AG04450 (cell line): Measurements from ENCODE around the gene FXYD1. TPM values are rescaled to one million over a fixed set of nuclear protein-coding genes. Genes with fewer than 3 reads are reported as not detected.
A peak's percentile ranks its signal among the peaks of the same experiment; 100 is the strongest.

ENCODE experiments used
- CTCF ChIA-PET: fragments of 300-600, 350-600 bp; formaldehyde crosslinking; extraction: SDS; loops from one replicate; lab custom pipeline; 2022; ENCODE audit warnings: antibody characterized with exemption, inconsistent platforms; lab: Charles Lee
- POLR2A ChIA-PET: fragments of 350-600 bp; formaldehyde crosslinking; extraction: SDS; loops from one replicate; lab custom pipeline; 2021; ENCODE audit warnings: antibody characterized with exemption, inconsistent platforms; lab: Yijun Ruan, JAX
- DNase-seq: peaks from one replicate; pipeline ENCODE4 v3.0.0-alpha.2; 2011; ENCODE audit warnings: low read depth, low spot score
- H3K27ac ChIP-seq: one replicate; pipeline ENCODE4 v1.5.1; 2012; ENCODE audit warnings: low read depth, low read length, control low read depth
- H3K27me3 ChIP-seq: one replicate; pipeline ENCODE4 v1.6.0; 2012; ENCODE audit warnings: low read length; ENCODE audit not compliant: control insufficient read depth, insufficient read depth
- H3K4me3 ChIP-seq: 2 replicates; pipeline ENCODE4 v1.5.1; 2011; ENCODE audit warnings: mild to moderate bottlenecking, low read depth, low read length, control low read depth
- H3K9me3 ChIP-seq: 2 replicates; pipeline ENCODE4 v1.5.1; 2012; ENCODE audit warnings: low read length; ENCODE audit not compliant: control insufficient read depth, insufficient read depth
- CTCF ChIP-seq: IDR thresholded peaks from 2 replicates; pipeline ENCODE4 v1.5.1; 2011; ENCODE audit warnings: low read depth, low read length, control low read depth, inconsistent platforms
- polyA minus RNA-seq: library from RNA; depleted of rRNA, polyadenylated mRNA; stranded (reverse); fragments of >200 nt; gene quantifications from 2 replicates; pipeline ENCODE4 v1.2.3, GENCODE V29; 2011; rRNA and poly(A)+ RNA removed
- polyA plus RNA-seq: library from polyadenylated mRNA; depleted of rRNA; stranded (reverse); fragments of >200 nt; gene quantifications from 2 replicates; pipeline ENCODE4 v1.2.3, GENCODE V29; 2011; rRNA removed

Gene FXYD1
- polyA plus RNA-seq, result 1.3 and 1.4 TPM in 2 replicates
- polyA minus RNA-seq, result 2.0 TPM in 1 of 2 replicates, not detected in the other

- Histone ChIP-seq H3K9me3 (no peaks in the 10 kb centered on the region), H3K4me3 (no peak within 1 kb of the TSS), H3K27me3 (peaks cover 16% of the 10 kb centered on the region), H3K27ac (peak within 1 kb of the TSS; percentile 21)
- ChIA-PET CTCF (interaction anchor here (1.9 kb wide), 1 partner anchor 72 kb away, joined by 10 read pairs; no protein-coding TSS in a partner anchor), POLR2A (no interaction called here)
- no peak for TF ChIP-seq CTCF
- no peak for DNase-seq
Observed at GRCh38 chr19:35138305-35138892, at the start of gene FXYD1. Gene FXYD1, plus strand, starts transcription at chr19:35138824. Its CDS starts 1,256 bp downstream, at chr19:35140080.

GRCh38 chr19:35089554-35089953, 49.1 kb upstream of the FXYD1 start:
- ChIA-PET CTCF (interaction anchor here (0.6 to 3.5 kb wide), 13 partner anchors 8 to 405 kb away, joined by 3 to 33 read pairs (median 4); partner anchors contain the start of genes FXYD5 and LGI4), POLR2A (no interaction called here)
- Histone ChIP-seq H3K4me3 (no peak overlapping the region), H3K27me3 (peaks cover 3% of the 10 kb centered on the region), H3K27ac (no peak overlapping the region), H3K9me3 (no peaks in the 10 kb centered on the region)
- DNase-seq, result no peak
- TF ChIP-seq CTCF, result no peak

- TF ChIP-seq CTCF, result no peak
- POLR2A ChIA-PET, result no interaction called here
- Histone ChIP-seq H3K9me3 (no peaks in the 10 kb centered on the region), H3K27me3 (peaks cover 3% of the 10 kb centered on the region), H3K27ac (no peak overlapping the region), H3K4me3 (0 out of 2 replicates have a peak overlapping the region, but pooled peaks have one; percentile 7)
- CTCF ChIA-PET, result interaction anchor here (0.6 to 3.5 kb wide), 13 partner anchors 9 to 405 kb away, joined by 3 to 33 read pairs (median 4); partner anchors contain the start of genes FXYD5 and LGI4
- no peak for DNase-seq
Observed at GRCh38 chr19:35090160-35090505, 48.5 kb upstream of the FXYD1 start.

GRCh38 chr19:35090506-35091214, 48.0 kb upstream of the FXYD1 start:
- TF ChIP-seq CTCF, result peak; percentile 73
- CTCF ChIA-PET, result interaction anchor here (0.7 to 3.5 kb wide), 13 partner anchors 10 to 118 kb away, joined by 3 to 33 read pairs (median 4); partner anchors contain the start of genes FXYD5 and LGI4
- H3K27me3 ChIP-seq, result peaks cover 3% of the 10 kb centered on the region
- H3K9me3 ChIP-seq, result no peaks in the 10 kb centered on the region
- H3K4me3 ChIP-seq, result 0 out of 2 replicates have a peak overlapping the region, but pooled peaks have one; percentile 7
- POLR2A ChIA-PET, result no interaction called here
- no peak overlapping the region for H3K27ac ChIP-seq
- DNase-seq, result no peak
